NCI-H2107 treated with DMSO at 0.1 percent for 48 hours (cell line): Measurements from ENCODE around the gene TRAPPC13.
"Not testable (repeated sequence)": the region's sequence is repeated elsewhere in the genome, so short reads cannot be mapped to it uniquely, and the experiment has no call there.

ENCODE experiments used
- DNase-seq: peaks from one replicate; lab custom pipeline; 2025; ENCODE audit not compliant: unreplicated experiment; lab: John Stamatoyannopoulos, UW

Gene TRAPPC13

DNA sequence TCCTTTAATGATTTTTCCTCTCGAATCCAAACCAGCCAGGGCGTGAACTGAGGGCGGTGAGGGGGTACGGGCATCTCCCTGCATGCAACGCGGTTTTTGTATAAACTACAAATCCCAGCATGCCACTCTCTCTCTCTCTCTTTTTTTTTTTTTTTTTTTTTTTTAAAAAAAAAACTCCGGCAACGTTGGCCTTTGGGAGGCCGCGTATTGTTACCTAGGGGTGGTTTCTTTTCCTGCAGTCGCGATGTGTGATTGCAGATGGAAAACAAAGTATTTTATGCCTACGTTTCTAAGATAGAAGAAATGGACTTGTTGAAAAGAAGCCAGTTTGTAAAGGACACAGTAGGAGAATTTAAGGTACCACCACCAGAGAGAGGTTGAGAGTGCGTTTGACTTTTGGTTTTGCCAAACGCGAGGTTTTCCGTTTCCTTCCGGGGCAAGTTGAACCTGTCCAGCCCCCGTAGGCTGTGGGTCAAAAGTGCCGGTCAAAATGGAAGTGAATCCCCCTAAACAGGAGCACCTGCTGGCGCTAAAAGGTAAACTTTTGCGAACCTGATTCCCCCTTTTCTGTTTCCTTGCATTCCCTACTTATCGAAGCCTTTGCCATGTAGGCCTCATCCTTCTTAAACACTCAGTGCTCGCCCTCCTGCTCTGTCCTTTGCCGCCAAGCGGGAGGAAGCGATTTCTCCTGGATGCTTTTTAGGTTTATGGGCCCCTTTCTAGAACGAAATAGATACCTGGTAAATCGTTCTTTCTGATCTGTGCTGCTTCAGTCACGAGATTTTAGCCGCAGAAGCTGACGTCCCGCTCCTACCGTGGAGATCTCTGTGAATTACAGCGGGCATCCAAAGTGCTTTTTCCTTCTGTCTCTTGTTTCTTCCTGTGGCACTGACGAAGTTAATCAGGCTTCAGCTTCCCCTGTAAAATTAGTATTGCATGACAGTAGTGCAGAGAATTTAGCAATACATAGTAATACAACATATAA is at the start of gene TRAPPC13, which contains the start of gene SHLD3:
TSS of gene TRAPPC13 (plus strand) at position 457 of the 985 bp plus-strand sequence. CDS start at position 491, 34 bp downstream.
TSS of gene SHLD3 (plus strand) at position 457 of the 985 bp plus-strand sequence. CDS start 4,561 bp downstream, outside the sequence.
- DNase-seq: peak; percentile 84

GRCh38 chr5:65577141-65577540 is 47.7 kb upstream of the TRAPPC13 start:
- no peak for DNase-seq

- DNase-seq: no peak
These were observed 36.1 kb upstream of the TRAPPC13 start for GRCh38 chr5:65588694-65589093.

DNA sequence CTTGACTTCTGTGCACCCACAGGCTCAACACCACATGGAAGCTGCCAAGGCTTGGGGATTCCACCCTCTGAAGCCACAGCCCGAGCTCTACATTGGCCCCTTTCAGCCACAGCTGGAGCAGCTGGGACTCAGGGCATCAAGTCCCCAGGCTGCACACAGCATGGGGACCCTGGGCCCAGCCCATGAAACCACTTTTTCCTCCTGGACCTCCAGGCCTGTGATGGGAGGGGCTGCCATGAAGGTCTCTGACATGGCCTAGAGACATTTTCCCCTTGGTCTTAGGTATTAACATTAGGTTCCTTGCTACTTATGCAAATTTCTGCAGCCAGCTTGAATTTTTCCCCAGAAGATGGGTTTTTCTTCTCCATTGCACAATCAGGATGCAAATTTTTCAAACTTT is 23.1 kb upstream of the TRAPPC13 start:
- not testable (repeated sequence) for DNase-seq

DNA sequence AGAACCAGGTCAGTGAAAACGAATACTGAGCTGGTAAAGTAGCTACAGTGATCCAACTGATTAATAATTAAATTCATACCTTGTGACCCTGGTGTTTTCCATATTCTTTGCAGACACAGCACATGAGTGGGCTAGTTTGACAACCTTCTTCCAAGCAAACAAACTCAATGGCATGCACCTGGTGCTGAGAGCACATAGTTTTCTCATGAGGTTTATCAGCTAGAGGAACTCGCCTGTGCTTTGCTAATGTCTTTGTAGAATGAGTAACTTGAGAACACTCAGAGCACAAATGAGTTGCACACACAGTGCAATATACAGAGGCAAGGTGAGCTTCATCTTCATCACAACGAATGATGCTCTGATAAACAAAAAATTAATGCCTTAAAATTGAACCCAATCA is 13.3 kb upstream of the TRAPPC13 start:
- peak; percentile 74 for DNase-seq

DNA sequence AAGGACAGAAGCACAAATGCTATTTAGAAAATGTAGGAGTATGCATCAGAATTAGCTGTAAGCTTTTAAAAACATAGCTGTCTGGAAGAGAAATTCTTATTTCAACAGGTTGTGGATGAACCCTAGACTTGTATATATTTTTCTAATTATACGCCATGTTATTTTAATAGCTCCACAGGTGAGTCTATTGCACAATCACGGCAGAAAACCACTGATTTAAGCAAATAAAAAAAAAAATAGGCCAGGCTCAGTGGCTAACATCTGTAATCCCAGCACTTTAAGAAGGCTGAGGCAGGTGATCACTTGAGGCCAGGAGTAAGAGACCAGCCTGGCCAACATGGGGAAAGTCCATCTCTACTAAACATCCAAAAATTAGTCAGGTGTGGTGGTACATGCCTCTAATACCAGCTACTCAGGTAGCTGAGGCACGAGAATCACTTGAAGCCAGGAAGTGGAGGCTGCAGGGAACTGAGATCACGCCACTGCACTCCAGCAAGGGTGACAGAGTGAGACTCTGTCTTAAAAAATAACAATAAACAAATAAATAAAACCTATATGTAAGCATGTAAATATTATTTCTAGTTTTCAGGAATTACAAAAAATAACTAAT is 12.4 kb upstream of the TRAPPC13 start:
- DNase-seq: no peak

- DNase-seq: no peak
These were observed 4.8 kb upstream of the TRAPPC13 start for GRCh38 chr5:65620021-65620420.

GRCh38 chr5:65621961-65622360 is 2.9 kb upstream of the TRAPPC13 start:
- DNase-seq: not testable (repeated sequence)

DNA sequence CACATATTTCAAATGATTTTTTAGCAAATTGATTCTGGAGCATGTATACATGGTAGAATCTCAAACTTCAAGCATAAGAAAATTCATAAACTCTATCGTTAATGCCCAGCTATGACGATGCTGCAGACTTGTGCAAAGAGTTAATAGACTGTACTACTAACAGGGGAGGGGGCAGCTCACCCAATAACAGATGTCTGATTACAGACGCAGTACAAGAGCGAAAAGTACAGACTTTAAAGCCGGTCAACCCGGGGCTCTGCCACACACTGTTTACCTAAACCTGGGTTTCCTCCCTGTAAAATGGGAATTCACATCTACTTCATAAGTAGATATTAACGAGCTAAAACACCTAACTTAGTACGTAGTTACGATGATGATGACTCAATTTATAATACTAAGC is 1.3 kb upstream of the TRAPPC13 start:
- DNase-seq: no peak

DNA sequence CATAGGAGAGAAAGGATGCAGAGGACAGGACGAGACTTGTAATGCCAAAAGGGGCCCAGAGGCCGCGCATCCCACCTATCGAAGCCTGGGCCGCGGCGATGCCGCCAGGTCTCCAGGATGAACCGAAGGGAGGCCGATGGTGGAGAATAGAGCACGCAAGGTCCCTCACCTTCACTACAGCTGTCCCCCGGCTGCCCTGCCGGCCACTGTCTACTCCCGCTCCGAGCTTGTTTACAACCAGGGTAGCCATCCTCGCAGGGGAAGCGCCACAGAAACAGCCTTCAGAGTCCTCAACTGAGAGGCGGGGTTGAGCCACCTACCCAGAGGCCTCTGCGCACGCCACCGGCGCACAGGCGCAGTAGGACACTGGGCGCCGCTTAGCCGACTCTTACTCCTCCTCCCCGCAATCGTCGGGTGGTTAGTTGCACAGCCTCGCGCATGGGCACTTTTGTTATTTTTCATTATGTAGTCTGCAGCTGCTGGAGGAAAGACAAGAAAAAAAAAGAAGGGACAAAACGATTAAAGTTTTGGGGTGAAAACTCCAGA is 729 bp upstream of the TRAPPC13 start, which contains the start of gene TRIM23:
TSS of gene TRIM23 (minus strand) at position 309 of the 546 bp plus-strand sequence. CDS start at position 250, 59 bp downstream.
- DNase-seq: peak; percentile 71

DNA sequence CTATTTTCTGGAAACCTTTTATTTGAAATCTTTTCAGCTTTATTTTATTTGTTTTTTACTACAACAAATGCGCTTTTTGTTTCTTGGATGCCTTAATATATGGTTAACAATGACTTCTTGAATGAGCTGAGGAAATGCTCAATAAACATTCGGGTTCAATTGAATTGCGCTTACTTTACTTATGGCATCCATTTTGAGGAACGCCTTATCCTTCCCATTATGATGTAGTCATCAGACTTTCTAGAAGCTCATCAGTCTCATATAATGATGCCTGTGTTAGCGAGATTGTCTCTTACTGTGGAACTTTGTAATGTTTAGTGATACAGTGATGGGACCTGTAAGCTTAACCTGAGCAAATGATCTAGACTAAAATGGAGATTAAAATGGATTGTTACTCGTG is 916 bp downstream of the TRAPPC13 start:
- no peak for DNase-seq

- DNase-seq: no peak
These were observed 6.2 kb downstream of the TRAPPC13 start for GRCh38 chr5:65630981-65631380.

DNA sequence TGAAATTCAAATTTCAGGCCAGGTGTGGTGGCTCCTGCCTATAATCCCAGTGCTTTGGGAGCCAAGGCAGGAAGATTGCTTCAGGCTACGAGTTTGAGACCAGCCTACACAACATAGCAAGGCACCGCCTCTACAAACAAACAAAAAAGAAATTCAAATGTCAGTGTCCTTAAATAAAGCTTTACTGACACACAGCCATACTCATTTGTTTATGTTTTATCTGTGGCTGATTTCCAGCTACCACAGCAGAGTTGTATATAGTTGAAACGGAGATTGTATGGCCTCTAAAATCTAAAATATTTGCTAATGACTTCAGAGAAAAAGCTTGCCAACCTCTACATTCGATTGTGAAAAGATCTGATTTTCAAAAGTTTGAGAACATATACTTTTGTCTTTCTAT is 15.4 kb downstream of the TRAPPC13 start:
- DNase-seq: no peak

- no peak for DNase-seq
These were observed 22.1 kb downstream of the TRAPPC13 start for GRCh38 chr5:65646938-65647337.

GRCh38 chr5:65647941-65648340 is 23.1 kb downstream of the TRAPPC13 start:
- DNase-seq: no peak

- DNase-seq: no peak
These were observed 26.3 kb downstream of the TRAPPC13 start for GRCh38 chr5:65651144-65651543.

DNA sequence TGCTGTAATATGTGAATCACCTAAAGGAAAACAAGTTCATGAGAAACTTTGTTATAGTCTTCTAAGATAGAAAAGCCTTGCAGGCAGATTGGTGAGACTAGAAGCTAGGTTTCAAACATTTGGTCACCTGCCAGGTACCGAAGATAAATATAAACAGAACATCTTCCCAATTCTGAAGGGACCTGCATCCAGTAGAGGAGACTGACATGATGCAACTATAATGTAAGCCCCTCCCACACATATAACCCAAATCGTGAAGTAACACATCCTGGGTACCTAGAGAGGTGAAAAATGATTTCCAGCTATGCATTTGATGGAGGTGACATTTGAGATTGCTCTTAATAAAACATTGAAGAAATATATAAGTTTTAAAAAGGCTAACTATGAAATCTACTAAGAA is 29.9 kb downstream of the TRAPPC13 start:
- DNase-seq: no peak

DNA sequence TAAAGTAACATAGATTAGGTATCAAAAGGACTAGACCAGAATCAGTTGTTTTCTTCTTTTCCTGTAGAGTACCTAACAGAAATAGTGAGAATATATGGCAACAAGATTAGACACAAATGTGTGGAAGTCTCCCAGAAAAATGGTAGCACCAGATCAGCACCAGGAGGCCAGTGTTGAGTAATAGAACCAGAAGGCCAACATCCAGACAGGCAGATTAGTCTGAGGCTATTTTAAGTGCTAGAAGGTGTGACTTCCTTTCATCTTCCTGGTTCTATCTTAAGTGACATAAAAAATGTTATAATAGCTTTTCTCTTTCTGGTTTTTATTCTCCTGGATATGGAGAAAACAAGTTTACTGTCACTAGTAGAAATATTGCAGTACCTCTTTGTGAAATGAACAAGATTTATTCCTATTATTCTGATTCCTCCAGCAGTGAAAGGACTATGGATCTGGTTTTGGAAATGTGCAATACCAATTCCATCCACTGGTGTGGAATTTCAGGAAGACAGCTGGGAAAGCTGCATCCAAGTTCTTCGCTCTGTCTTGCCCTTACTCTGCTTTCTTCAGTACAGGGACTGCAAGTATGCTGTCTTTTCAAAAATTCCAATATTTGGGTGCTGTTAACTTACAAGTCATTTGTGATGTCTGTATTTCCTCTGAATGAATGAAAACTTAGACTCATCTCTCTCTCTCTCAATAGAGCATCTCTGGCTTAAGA is 39.1 kb downstream of the TRAPPC13 start:
- no peak for DNase-seq

- no peak for DNase-seq
These were observed 43.9 kb downstream of the TRAPPC13 start for GRCh38 chr5:65668696-65669095.

GRCh38 chr5:65672796-65673195 is 48.0 kb downstream of the TRAPPC13 start:
- DNase-seq: no peak

DNA sequence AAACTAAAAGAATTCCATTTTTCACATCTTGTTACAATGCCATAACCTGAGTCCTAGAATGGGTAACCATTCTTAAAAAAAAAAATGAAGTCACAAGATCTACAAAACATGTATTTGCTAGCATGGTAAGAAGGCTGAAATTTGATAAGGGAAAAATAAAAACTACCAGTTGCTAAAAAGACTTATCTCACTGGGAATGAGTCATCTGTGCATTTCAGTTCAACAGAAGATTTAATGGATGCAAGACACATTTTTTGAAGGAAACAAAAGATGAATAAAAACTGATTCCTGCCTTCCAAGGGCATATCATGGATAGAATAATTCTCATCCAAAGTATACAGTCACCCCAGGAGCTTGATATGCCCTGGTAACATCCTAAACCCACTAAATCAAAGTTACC is 49.9 kb downstream of the TRAPPC13 start:
- no peak for DNase-seq
